Measurements from ENCODE around the gene F11.

- TF ChIP-seq REST (IDR thresholded peaks at IDR 0.05; ENCODE audit: insufficient replicate concordance, low read depth) (no peak), CTCF (IDR thresholded peaks at IDR 0.05; ENCODE audit: insufficient read depth, low read length) (no peak), POLR2AphosphoS5 (IDR thresholded peaks at IDR 0.05; ENCODE audit: low read depth) (no peak), GABPA (IDR thresholded peaks at IDR 0.05; ENCODE audit: low read depth) (no peak)
Measured at GRCh38 chr4:186335793-186336192, 69.8 kb downstream of the F11 start.

Measured in HL-60 (cell line).